Measurements from ENCODE around the gene SCYGR1. TPM values are rescaled to one million over a fixed set of nuclear protein-coding genes. Genes with fewer than 3 reads are reported as not detected.
"Not testable (repeated sequence)": the region's sequence is repeated elsewhere in the genome, so short reads cannot be mapped to it uniquely, and the experiment has no call there.

SCYGR1 gene, protein sequence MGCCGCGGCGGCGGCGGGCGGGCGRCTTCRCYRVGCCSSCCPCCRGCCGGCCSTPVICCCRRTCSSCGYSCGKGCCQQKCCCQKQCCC
- polyA plus RNA-seq (2013, experiment 1 of 2): not detected
- not detected for polyA plus RNA-seq (2013, experiment 2 of 2)

DNA sequence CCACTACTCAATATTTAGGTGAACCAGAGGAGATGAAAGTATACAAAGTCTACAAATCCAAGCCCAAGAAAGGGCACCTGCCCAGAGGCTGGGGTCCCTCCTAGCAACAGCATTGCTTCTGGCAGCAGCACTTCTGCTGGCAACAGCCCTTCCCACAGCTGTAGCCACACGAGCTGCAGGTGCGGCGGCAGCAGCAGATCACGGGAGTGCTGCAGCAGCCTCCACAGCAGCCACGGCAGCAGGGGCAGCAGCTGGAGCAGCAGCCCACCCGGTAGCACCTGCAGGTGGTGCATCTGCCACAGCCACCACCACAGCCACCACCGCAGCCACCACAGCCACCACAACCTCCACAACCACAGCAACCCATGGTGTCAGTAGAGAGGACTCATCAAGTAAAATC is at the start of gene SCYGR1:
Gene SCYGR1, minus strand, starts transcription at position 367 of the 400 bp plus-strand sequence. Its CDS starts 0 bp downstream, at position 367.
- H3K4me3 ChIP-seq (ENCODE audit: extremely low read depth, insufficient read depth, low read length, poor library complexity, severe bottlenecking); H3K27ac ChIP-seq (ENCODE audit: low read depth, low read length, severe bottlenecking); H3K9me3 ChIP-seq (ENCODE audit: control insufficient read depth, low read length); H3K4me1 ChIP-seq (ENCODE audit: control insufficient read depth, insufficient read depth, low read length, poor library complexity, severe bottlenecking); H3K36me3 ChIP-seq (ENCODE audit: control insufficient read depth, insufficient read depth, low read length): not testable (repeated sequence)
- WGBS, 2 experiments (ENCODE audit: insufficient coverage in 2 of 2): no CpG with 5 or more reads among the region's 7 CpGs

GRCh38 chr2:227436436-227437174 is 48.9 kb upstream of the SCYGR1 start:
- H3K9me3 ChIP-seq (ENCODE audit: control insufficient read depth, low read length): peaks cover 17% of the 10 kb centered on the region
- no peak overlapping the region for H3K27ac ChIP-seq (ENCODE audit: low read depth, low read length, severe bottlenecking)
- no peaks in the 10 kb centered on the region for H3K4me1 ChIP-seq (ENCODE audit: control insufficient read depth, insufficient read depth, low read length, poor library complexity, severe bottlenecking)
- no peak overlapping the region for H3K4me3 ChIP-seq (ENCODE audit: extremely low read depth, insufficient read depth, low read length, poor library complexity, severe bottlenecking)
- H3K36me3 ChIP-seq (ENCODE audit: control insufficient read depth, insufficient read depth, low read length): no peaks in the 10 kb centered on the region
- WGBS, 2 experiments (ENCODE audit: insufficient coverage in 2 of 2): 70 to 96% methylated on average over 2 to 3 of the region's 7 CpGs

- H3K4me1 ChIP-seq (ENCODE audit: control insufficient read depth, insufficient read depth, low read length, poor library complexity, severe bottlenecking): no peaks in the 10 kb centered on the region
- no peak overlapping the region for H3K27ac ChIP-seq (ENCODE audit: low read depth, low read length, severe bottlenecking)
- 78 to 89% methylated on average over 1 of the region's 2 CpGs for WGBS, 2 experiments (ENCODE audit: insufficient coverage in 2 of 2)
- H3K9me3 ChIP-seq (ENCODE audit: control insufficient read depth, low read length): peaks cover 17% of the 10 kb centered on the region
- no peak overlapping the region for H3K4me3 ChIP-seq (ENCODE audit: extremely low read depth, insufficient read depth, low read length, poor library complexity, severe bottlenecking)
- H3K36me3 ChIP-seq (ENCODE audit: control insufficient read depth, insufficient read depth, low read length): no peaks in the 10 kb centered on the region
Observed at GRCh38 chr2:227433171-227433570, 45.4 kb upstream of the SCYGR1 start.

GRCh38 chr2:227430639-227431038 is 42.9 kb upstream of the SCYGR1 start:
- 100% methylated on average over 1 of the region's 3 CpGs; no CpG with 5 or more reads in 1 of the 2 experiments for WGBS, 2 experiments (ENCODE audit: insufficient coverage in 2 of 2)
- H3K36me3 ChIP-seq (ENCODE audit: control insufficient read depth, insufficient read depth, low read length): no peaks in the 10 kb centered on the region
- H3K4me1 ChIP-seq (ENCODE audit: control insufficient read depth, insufficient read depth, low read length, poor library complexity, severe bottlenecking): no peaks in the 10 kb centered on the region
- H3K4me3 ChIP-seq (ENCODE audit: extremely low read depth, insufficient read depth, low read length, poor library complexity, severe bottlenecking): no peak overlapping the region
- peaks cover 17% of the 10 kb centered on the region for H3K9me3 ChIP-seq (ENCODE audit: control insufficient read depth, low read length)
- no peak overlapping the region for H3K27ac ChIP-seq (ENCODE audit: low read depth, low read length, severe bottlenecking)

DNA sequence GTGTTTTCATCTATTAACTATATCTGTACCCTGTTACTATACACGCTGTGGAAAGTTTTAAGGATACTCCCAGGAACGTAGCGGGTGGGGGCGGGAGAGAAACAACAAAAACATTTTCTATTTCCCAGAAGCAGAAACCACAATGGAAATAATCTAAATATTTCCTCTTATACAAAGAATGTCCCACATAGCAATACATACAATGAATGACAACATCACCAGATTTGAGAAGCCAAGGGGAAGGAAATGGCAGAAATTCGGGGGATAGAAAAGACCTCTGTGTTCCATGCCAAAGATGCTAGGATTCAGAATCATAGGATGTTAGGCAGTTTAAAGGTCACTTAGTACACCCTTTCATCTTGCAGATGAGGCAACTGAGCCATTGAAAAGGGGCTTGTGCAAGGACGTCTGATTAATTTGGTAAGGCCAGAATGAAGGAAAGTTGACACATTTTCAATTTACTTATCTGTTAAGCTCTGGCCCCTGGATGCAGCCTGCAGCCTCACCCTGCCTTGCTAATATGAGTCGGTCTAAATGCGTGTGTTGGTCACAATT is 41.1 kb upstream of the SCYGR1 start:
- Histone ChIP-seq H3K4me3 (ENCODE audit: extremely low read depth, insufficient read depth, low read length, poor library complexity, severe bottlenecking) (no peak overlapping the region), H3K9me3 (ENCODE audit: control insufficient read depth, low read length) (peaks cover 12% of the 10 kb centered on the region), H3K36me3 (ENCODE audit: control insufficient read depth, insufficient read depth, low read length) (no peaks in the 10 kb centered on the region), H3K4me1 (ENCODE audit: control insufficient read depth, insufficient read depth, low read length, poor library complexity, severe bottlenecking) (no peaks in the 10 kb centered on the region), H3K27ac (ENCODE audit: low read depth, low read length, severe bottlenecking) (no peak overlapping the region)
- WGBS, 2 experiments (ENCODE audit: insufficient coverage in 2 of 2): 95 to 98% methylated on average over 6 to 7 of the region's 8 CpGs

DNA sequence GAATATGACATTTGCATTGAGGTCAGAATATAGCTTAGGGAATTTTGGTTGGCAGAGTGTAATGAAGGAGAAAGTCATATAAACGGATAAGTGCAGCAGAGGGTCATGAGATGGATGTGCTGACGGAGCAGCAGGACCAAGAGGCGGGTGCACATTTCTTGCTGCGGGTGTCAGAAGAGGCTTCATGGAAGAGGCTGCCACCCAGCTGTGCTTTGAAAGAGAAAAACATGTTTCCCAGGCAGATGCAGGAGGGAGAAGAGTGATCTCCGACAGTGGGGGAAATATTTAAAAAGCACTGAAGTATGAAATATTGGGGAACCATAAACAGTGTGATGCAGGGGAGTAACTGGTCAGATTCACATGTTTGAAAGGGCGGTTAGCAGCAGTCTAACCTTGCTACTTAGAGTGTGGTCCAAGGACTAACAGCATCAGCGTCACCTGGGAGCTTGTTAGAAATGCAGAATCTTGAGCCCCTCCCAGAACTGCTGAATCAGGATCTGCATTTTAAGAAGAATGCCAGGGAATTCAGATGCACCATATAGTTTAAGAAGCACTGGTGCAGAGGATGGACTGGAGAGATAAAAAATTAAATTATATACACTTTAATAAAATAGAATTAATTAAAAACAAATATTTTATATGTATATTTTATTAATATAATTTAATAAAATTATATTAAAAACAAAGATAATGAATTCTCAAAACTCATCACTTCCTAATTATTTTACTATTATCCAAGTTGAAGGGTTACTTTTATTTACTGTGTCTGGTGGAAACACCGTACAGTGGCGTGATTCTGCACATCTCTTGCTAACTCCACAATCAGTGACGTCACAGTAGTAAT is 36.1 kb upstream of the SCYGR1 start:
- Histone ChIP-seq H3K36me3 (ENCODE audit: control insufficient read depth, insufficient read depth, low read length) (no peaks in the 10 kb centered on the region), H3K27ac (ENCODE audit: low read depth, low read length, severe bottlenecking) (no peak overlapping the region), H3K4me3 (ENCODE audit: extremely low read depth, insufficient read depth, low read length, poor library complexity, severe bottlenecking) (no peak overlapping the region), H3K4me1 (ENCODE audit: control insufficient read depth, insufficient read depth, low read length, poor library complexity, severe bottlenecking) (no peaks in the 10 kb centered on the region), H3K9me3 (ENCODE audit: control insufficient read depth, low read length) (no peaks in the 10 kb centered on the region)
- 75 to 86% methylated on average over 6 to 8 of the region's 10 CpGs for WGBS, 2 experiments (ENCODE audit: insufficient coverage in 2 of 2)

- WGBS, 2 experiments (ENCODE audit: insufficient coverage in 2 of 2): 91 to 98% methylated on average over 8 to 9 of the region's 15 CpGs
Observed at GRCh38 chr2:227420087-227421052, 32.6 kb upstream of the SCYGR1 start.

GRCh38 chr2:227416701-227417100 is 29.0 kb upstream of the SCYGR1 start:
- H3K27ac ChIP-seq (ENCODE audit: low read depth, low read length, severe bottlenecking): no peak overlapping the region
- WGBS, 2 experiments (ENCODE audit: insufficient coverage in 2 of 2): 95 to 100% methylated on average over 2 to 4 of the region's 4 CpGs
- no peaks in the 10 kb centered on the region for H3K36me3 ChIP-seq (ENCODE audit: control insufficient read depth, insufficient read depth, low read length)

More at GRCh38 chr2:227420087-227421052, 32.6 kb upstream of the SCYGR1 start:
- Histone ChIP-seq H3K4me1 (ENCODE audit: control insufficient read depth, insufficient read depth, low read length, poor library complexity, severe bottlenecking) (no peaks in the 10 kb centered on the region), H3K9me3 (ENCODE audit: control insufficient read depth, low read length) (no peaks in the 10 kb centered on the region), H3K4me3 (ENCODE audit: extremely low read depth, insufficient read depth, low read length, poor library complexity, severe bottlenecking) (no peak overlapping the region), H3K36me3 (ENCODE audit: control insufficient read depth, insufficient read depth, low read length) (no peaks in the 10 kb centered on the region), H3K27ac (ENCODE audit: low read depth, low read length, severe bottlenecking) (no peak overlapping the region)

GRCh38 chr2:227415538-227416424 is 28.0 kb upstream of the SCYGR1 start:
- WGBS, 2 experiments (ENCODE audit: insufficient coverage in 2 of 2): 88 to 89% methylated on average over 3 to 5 of the region's 10 CpGs
- no peak overlapping the region for H3K27ac ChIP-seq (ENCODE audit: low read depth, low read length, severe bottlenecking)
- H3K4me1 ChIP-seq (ENCODE audit: control insufficient read depth, insufficient read depth, low read length, poor library complexity, severe bottlenecking): peaks cover 5% of the 10 kb centered on the region
- no peaks in the 10 kb centered on the region for H3K36me3 ChIP-seq (ENCODE audit: control insufficient read depth, insufficient read depth, low read length)
- H3K9me3 ChIP-seq (ENCODE audit: control insufficient read depth, low read length): no peaks in the 10 kb centered on the region
- H3K4me3 ChIP-seq (ENCODE audit: extremely low read depth, insufficient read depth, low read length, poor library complexity, severe bottlenecking): no peak overlapping the region

More at GRCh38 chr2:227416701-227417100, 29.0 kb upstream of the SCYGR1 start:
- Histone ChIP-seq H3K4me3 (ENCODE audit: extremely low read depth, insufficient read depth, low read length, poor library complexity, severe bottlenecking) (no peak overlapping the region), H3K9me3 (ENCODE audit: control insufficient read depth, low read length) (no peaks in the 10 kb centered on the region), H3K4me1 (ENCODE audit: control insufficient read depth, insufficient read depth, low read length, poor library complexity, severe bottlenecking) (no peaks in the 10 kb centered on the region)

All from mesodermal cell (in vitro differentiated cells).